GM19023 (cell line): ENCODE measurements around the gene OPN1SW.

Experiments
- ATAC-seq: cut with Tn5 transposase; IDR thresholded peaks from one replicate; pipeline ENCODE4 v1.9.1; 2021; ENCODE audit warnings: mild to moderate bottlenecking, moderate library complexity; ENCODE audit not compliant: unreplicated experiment

The OPN1SW gene

GRCh38 chr7:128775744-128776474 is at the start of gene OPN1SW:
Gene OPN1SW, minus strand, starts transcription at chr7:128775794. Its CDS starts 13 bp downstream, at chr7:128775781.
- no peak for ATAC-seq

GRCh38 chr7:128821724-128822123 is 46.1 kb upstream of the OPN1SW start:
- no peak for ATAC-seq

GRCh38 chr7:128818694-128819093 is 43.1 kb upstream of the OPN1SW start:
- ATAC-seq: no peak

GRCh38 chr7:128815289-128815942 is 39.8 kb upstream of the OPN1SW start:
- no peak for ATAC-seq

GRCh38 chr7:128814499-128814898 is 38.9 kb upstream of the OPN1SW start:
- ATAC-seq: no peak

- no peak for ATAC-seq
These were observed 37.0 kb upstream of the OPN1SW start for GRCh38 chr7:128812514-128813168.

- no peak for ATAC-seq
These were observed 36.2 kb upstream of the OPN1SW start for GRCh38 chr7:128811631-128812430.

- no peak for ATAC-seq
These were observed 35.4 kb upstream of the OPN1SW start for GRCh38 chr7:128810997-128811396.

GRCh38 chr7:128810473-128810872 is 34.9 kb upstream of the OPN1SW start:
- no peak for ATAC-seq

- no peak for ATAC-seq
These were observed 33.8 kb upstream of the OPN1SW start for GRCh38 chr7:128809363-128809762.

- no peak for ATAC-seq
These were observed 31.6 kb upstream of the OPN1SW start for GRCh38 chr7:128807191-128807590.

GRCh38 chr7:128805225-128805624 is 29.6 kb upstream of the OPN1SW start:
- ATAC-seq: no peak

GRCh38 chr7:128804484-128804883 is 28.9 kb upstream of the OPN1SW start:
- ATAC-seq: no peak

- ATAC-seq: no peak
These were observed 26.2 kb upstream of the OPN1SW start for GRCh38 chr7:128801667-128802418.

GRCh38 chr7:128801003-128801402 is 25.4 kb upstream of the OPN1SW start:
- ATAC-seq: no peak

GRCh38 chr7:128800567-128800966 is 25.0 kb upstream of the OPN1SW start:
- no peak for ATAC-seq

GRCh38 chr7:128799451-128799850 is 23.9 kb upstream of the OPN1SW start:
- no peak for ATAC-seq

GRCh38 chr7:128796327-128796726 is 20.7 kb upstream of the OPN1SW start:
- ATAC-seq: no peak

GRCh38 chr7:128795129-128795528 is 19.5 kb upstream of the OPN1SW start:
- no peak for ATAC-seq

GRCh38 chr7:128794436-128794835 is 18.8 kb upstream of the OPN1SW start:
- no peak for ATAC-seq
